Caco-2 (cell line): Measurements from ENCODE around the gene ANKAR. TPM values are rescaled to one million over a fixed set of nuclear protein-coding genes. Genes with fewer than 3 reads are reported as not detected.

Experiments
- BruUV-seq: library from RNA; stranded (reverse); fragments of 400-500 nt; replicated peaks from 2 replicates; lab custom pipeline; 2021; lab: Mats Ljungman, UMichigan
- CTCF ChIA-PET: fragments of 300-600 bp; sonication (Branson Sonifier 250); formaldehyde crosslinking; loops from one replicate; lab custom pipeline; 2022; ENCODE audit warnings: antibody characterized with exemption; lab: Charles Lee
- POLR2A ChIA-PET: fragments of 300-600 bp; sonication (Branson Sonifier 250); formaldehyde crosslinking; loops from one replicate; lab custom pipeline; 2022; ENCODE audit warnings: antibody characterized with exemption; lab: Charles Lee
- DNase-seq, 2 experiments: peaks; one replicate each; pipeline versions ENCODE4 v3.0.0 to v3.0.0-alpha.2; 2020 to 2022
- H3K27me3 ChIP-seq: replicated peaks from 2 replicates; pipeline ENCODE4 v1.6.0; 2011; ENCODE audit warnings: low read length; ENCODE audit not compliant: control insufficient read depth, insufficient read depth
- H3K36me3 ChIP-seq: 2 replicates; pipeline ENCODE4 v1.5.1; 2011; ENCODE audit warnings: low read length; ENCODE audit not compliant: control insufficient read depth, insufficient read depth
- H3K4me1 ChIP-seq: fragments of 250-450 bp; sonication (Bioruptor Pico); 2 replicates; pipeline ENCODE4 v1.5.1; 2020; ENCODE audit warnings: mild to moderate bottlenecking
- H3K4me3 ChIP-seq: 2 replicates; pipeline ENCODE4 v1.5.1; 2011; ENCODE audit warnings: low read depth, mild to moderate bottlenecking, control low read depth, low read length
- H3K9me3 ChIP-seq: fragments of 250-450 bp; sonication (Bioruptor Pico); 2 replicates; pipeline ENCODE4 v1.5.1; 2020; ENCODE audit warnings: mild to moderate bottlenecking, moderate library complexity
- H3K27ac Mint-ChIP-seq: one replicate; pipeline ENCODE4 v1.8.0; 2022; ENCODE audit warnings: mixed read lengths; ENCODE audit not compliant: unreplicated experiment
- H3K27me3 Mint-ChIP-seq: one replicate; pipeline ENCODE4 v1.8.0; 2022; ENCODE audit warnings: mixed read lengths; ENCODE audit not compliant: insufficient read depth, unreplicated experiment
- H3K36me3 Mint-ChIP-seq: one replicate; pipeline ENCODE4 v1.8.0; 2022; ENCODE audit warnings: mild to moderate bottlenecking, mixed read lengths; ENCODE audit not compliant: insufficient read depth, unreplicated experiment
- H3K4me1 Mint-ChIP-seq: one replicate; pipeline ENCODE4 v1.8.0; 2022; ENCODE audit warnings: low read depth, mixed read lengths; ENCODE audit not compliant: unreplicated experiment
- H3K4me3 Mint-ChIP-seq: one replicate; pipeline ENCODE4 v1.8.0; 2022; ENCODE audit warnings: mild to moderate bottlenecking, moderate library complexity, mixed read lengths; ENCODE audit not compliant: unreplicated experiment
- H3K9me3 Mint-ChIP-seq: one replicate; pipeline ENCODE4 v1.8.0; 2022; ENCODE audit warnings: mixed read lengths; ENCODE audit not compliant: unreplicated experiment
- intact Hi-C: fragments of 100-400 bp; cut with micrococcal nuclease; formaldehyde crosslinking; loops from one replicate; pipeline ENCODE4 v1.10.0; 2022; ENCODE audit not compliant: unreplicated experiment
- total RNA-seq: library from RNA; stranded (reverse); gene quantifications from 2 replicates; pipeline ENCODE4 v1.2.3, GENCODE V29; 2022
- TF ChIP-seq, protein P1 (sequence below), 2 experiments: fragments of 200-600 bp in 1 of 2; IDR thresholded peaks; 1 replicate in 1 of 2; 2 replicates in 1 of 2; pipeline versions ENCODE4 v1.5.1 to v1.8.0; 2011 to 2022; ENCODE audit warnings: antibody characterized with exemption in 1 of 2, control low read depth in 1 of 2, inconsistent platforms in 1 of 2, low read depth in 1 of 2, low read length in 1 of 2, mild to moderate bottlenecking in 1 of 2, moderate library complexity in 1 of 2; ENCODE audit not compliant: insufficient read depth in 1 of 2, severe bottlenecking in 1 of 2, unreplicated experiment in 1 of 2

The ANKAR gene
- total RNA-seq, 1 experiment from 2014 or later = 4.7 TPM

DNA sequence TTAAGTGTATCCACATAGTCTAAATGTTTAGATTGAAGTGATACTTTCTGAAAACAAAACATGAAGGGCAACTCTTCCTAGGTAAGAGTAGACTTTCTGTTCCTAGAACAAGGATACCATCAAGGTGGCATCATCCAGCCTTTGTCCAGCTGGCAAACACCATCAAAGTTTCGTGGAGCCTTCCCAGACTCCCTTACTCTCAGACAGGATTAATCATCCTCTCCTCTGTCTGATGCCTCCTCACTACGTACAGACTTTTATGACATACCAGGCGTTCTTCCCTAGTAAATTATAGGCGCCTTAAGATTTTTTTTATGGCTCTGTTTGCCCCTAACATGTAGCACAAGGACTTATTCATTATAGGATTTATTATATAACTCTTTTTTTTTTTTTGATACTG lies 42.6 kb upstream of the ANKAR start:
- intact Hi-C loops = no loop called here
- CTCF ChIA-PET = no interaction called here

DNA sequence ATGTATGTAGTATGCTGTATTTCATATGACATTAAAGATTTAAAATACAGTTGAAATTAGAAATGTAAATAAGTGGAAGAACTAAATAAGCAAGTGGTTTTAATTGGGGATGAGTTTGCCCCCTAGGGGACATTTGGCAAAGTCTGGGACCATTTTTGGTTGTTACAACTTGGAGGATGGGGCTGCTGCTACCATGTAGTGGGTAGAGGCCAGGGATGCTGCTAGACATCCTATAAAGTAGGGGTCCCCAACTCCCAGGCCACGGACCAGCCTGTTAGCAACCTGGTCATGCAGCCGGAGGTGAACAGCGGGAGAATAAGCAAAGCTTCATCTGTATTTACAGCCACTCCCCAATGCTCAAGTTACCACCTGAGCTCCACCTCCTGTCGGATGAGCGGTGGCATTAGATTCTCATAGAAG lies 41.1 kb upstream of the ANKAR start:
- Mint-ChIP-seq H3K4me1 (peaks cover 12% of the 10 kb centered on the region), H3K36me3 (peaks cover 1% of the 10 kb centered on the region), H3K4me3 (no peak overlapping the region), H3K9me3 (no peaks in the 10 kb centered on the region), H3K27ac (no peak overlapping the region), H3K27me3 (no peaks in the 10 kb centered on the region)
- no peaks in the 10 kb centered on the region for H3K36me3 ChIP-seq
- peak in 1 of 2 experiments; percentile 33 for DNase-seq
- H3K4me1 ChIP-seq = peaks cover 19% of the 10 kb centered on the region
- H3K27me3 ChIP-seq = no peaks in the 10 kb centered on the region
- POLR2A ChIA-PET = no interaction called here
- TF ChIP-seq, protein P1, sequence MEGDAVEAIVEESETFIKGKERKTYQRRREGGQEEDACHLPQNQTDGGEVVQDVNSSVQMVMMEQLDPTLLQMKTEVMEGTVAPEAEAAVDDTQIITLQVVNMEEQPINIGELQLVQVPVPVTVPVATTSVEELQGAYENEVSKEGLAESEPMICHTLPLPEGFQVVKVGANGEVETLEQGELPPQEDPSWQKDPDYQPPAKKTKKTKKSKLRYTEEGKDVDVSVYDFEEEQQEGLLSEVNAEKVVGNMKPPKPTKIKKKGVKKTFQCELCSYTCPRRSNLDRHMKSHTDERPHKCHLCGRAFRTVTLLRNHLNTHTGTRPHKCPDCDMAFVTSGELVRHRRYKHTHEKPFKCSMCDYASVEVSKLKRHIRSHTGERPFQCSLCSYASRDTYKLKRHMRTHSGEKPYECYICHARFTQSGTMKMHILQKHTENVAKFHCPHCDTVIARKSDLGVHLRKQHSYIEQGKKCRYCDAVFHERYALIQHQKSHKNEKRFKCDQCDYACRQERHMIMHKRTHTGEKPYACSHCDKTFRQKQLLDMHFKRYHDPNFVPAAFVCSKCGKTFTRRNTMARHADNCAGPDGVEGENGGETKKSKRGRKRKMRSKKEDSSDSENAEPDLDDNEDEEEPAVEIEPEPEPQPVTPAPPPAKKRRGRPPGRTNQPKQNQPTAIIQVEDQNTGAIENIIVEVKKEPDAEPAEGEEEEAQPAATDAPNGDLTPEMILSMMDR (IDR thresholded peaks at IDR 0.05; ENCODE audit: insufficient read depth in 1 of 2, low read depth in 1 of 2, low read length in 1 of 2, severe bottlenecking in 1 of 2, unreplicated experiment in 1 of 2) = peak; percentile 45 to 54
- no peak overlapping the region for H3K4me3 ChIP-seq
- no peaks in the 10 kb centered on the region for H3K9me3 ChIP-seq
- CTCF ChIA-PET = interaction anchor here (0.6 to 1.0 kb wide), 2 partner anchors 53 to 127 kb away, joined by 3 to 4 read pairs; partner anchors contain the start of gene SLC40A1
- intact Hi-C loops = loop anchor here (1.0 kb wide), 1 partner anchor 167 kb away; no protein-coding TSS in a partner anchor
- no TSS peak for BruUV-seq

More for the DNA sequence above, 42.6 kb upstream of the ANKAR start:
- no peak overlapping the region for H3K4me3 Mint-ChIP-seq
- H3K36me3 ChIP-seq = no peaks in the 10 kb centered on the region
- no peak overlapping the region for H3K4me3 ChIP-seq
- H3K27ac Mint-ChIP-seq = no peak overlapping the region
- H3K9me3 Mint-ChIP-seq = no peaks in the 10 kb centered on the region
- POLR2A ChIA-PET = no interaction called here
- H3K4me1 Mint-ChIP-seq = peaks cover 7% of the 10 kb centered on the region
- no TSS peak for BruUV-seq
- no peaks in the 10 kb centered on the region for H3K27me3 ChIP-seq
- no peaks in the 10 kb centered on the region for H3K36me3 Mint-ChIP-seq
- H3K4me1 ChIP-seq = peaks cover 13% of the 10 kb centered on the region
- TF ChIP-seq, protein P1 (IDR thresholded peaks at IDR 0.05; ENCODE audit: insufficient read depth in 1 of 2, low read depth in 1 of 2, low read length in 1 of 2, severe bottlenecking in 1 of 2, unreplicated experiment in 1 of 2) = no peak
- no peak for DNase-seq
- H3K27me3 Mint-ChIP-seq = no peaks in the 10 kb centered on the region
- H3K9me3 ChIP-seq = no peaks in the 10 kb centered on the region

GRCh38 chr2:189635353-189635752 lies 39.1 kb upstream of the ANKAR start:
- Mint-ChIP-seq H3K27ac (no peak overlapping the region), H3K27me3 (no peaks in the 10 kb centered on the region), H3K4me3 (no peak overlapping the region), H3K4me1 (peaks cover 26% of the 10 kb centered on the region), H3K9me3 (no peaks in the 10 kb centered on the region), H3K36me3 (peaks cover 6% of the 10 kb centered on the region)
- BruUV-seq = no TSS peak
- intact Hi-C loops = no loop called here
- Histone ChIP-seq H3K36me3 (no peaks in the 10 kb centered on the region), H3K4me3 (no peak overlapping the region), H3K4me1 (peaks cover 31% of the 10 kb centered on the region), H3K27me3 (no peaks in the 10 kb centered on the region), H3K9me3 (no peaks in the 10 kb centered on the region)
- POLR2A ChIA-PET = no interaction called here
- TF ChIP-seq, protein P1 (IDR thresholded peaks at IDR 0.05; ENCODE audit: insufficient read depth in 1 of 2, low read depth in 1 of 2, low read length in 1 of 2, severe bottlenecking in 1 of 2, unreplicated experiment in 1 of 2) = no peak
- CTCF ChIA-PET = no interaction called here
- DNase-seq = no peak
